NT2/D1 (cell line): Measurements from ENCODE around the gene OR56B4.

Experiments
- YY1 ChIP-seq: IDR thresholded peaks from 2 replicates; pipeline ENCODE4 v1.6.1; 2011; ENCODE audit not compliant: insufficient read length, insufficient read depth
- ZNF274 ChIP-seq: IDR thresholded peaks from 2 replicates; pipeline ENCODE4 v1.6.1; 2011; ENCODE audit warnings: mild to moderate bottlenecking, low read depth, low read length

DNA sequence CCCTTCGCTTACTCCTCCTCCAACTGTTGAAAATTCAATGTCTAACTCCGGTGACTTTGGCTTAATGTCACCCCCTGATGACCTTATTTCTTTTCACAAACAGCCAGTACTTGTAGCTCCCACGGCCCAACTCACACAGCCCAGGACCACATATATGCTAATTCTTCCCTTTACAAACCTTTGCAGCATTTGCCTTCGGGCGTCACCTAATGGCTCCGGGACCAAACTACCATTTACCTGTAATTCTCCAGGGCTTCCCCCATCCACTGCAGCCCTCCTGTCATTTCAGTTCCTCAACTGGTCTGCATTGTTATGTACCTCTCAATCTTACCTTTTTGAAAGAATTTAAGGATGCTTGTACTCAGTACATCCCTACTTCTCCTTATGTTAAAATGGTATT, 29.8 kb upstream of the OR56B4 start:
- no peak for TF ChIP-seq YY1
- TF ChIP-seq ZNF274, result no peak
